HG03135 (cell line): Measurements from ENCODE around the gene POLDIP2.
A peak's percentile ranks its signal among the peaks of the same experiment; 100 is the strongest.

ENCODE experiments used
- ATAC-seq: cut with Tn5 transposase; IDR thresholded peaks from one replicate; pipeline ENCODE4 v1.9.1; 2021; ENCODE audit warnings: mild to moderate bottlenecking, moderate library complexity; ENCODE audit not compliant: unreplicated experiment

Gene POLDIP2

GRCh38 chr17:28338056-28338768 lies 19.1 kb downstream of the POLDIP2 start:
- no peak for ATAC-seq

- no peak for ATAC-seq
Measured at GRCh38 chr17:28335959-28336871, 21.1 kb downstream of the POLDIP2 start.

- peak; percentile 95 for ATAC-seq
Measured at GRCh38 chr17:28335201-28335958, 21.9 kb downstream of the POLDIP2 start, which contains the start of the genes IFT20 and TNFAIP1. IFT20 (minus strand) TSS chr17:28335472; CDS start chr17:28331985, 3,487 bp downstream. TNFAIP1 (plus strand) TSS chr17:28335761; CDS start chr17:28339522, 3,761 bp downstream.

- peak; percentile 10 for ATAC-seq
Measured at GRCh38 chr17:28334666-28335200, 22.6 kb downstream of the POLDIP2 start.

GRCh38 chr17:28334171-28334570 lies 23.2 kb downstream of the POLDIP2 start:
- no peak for ATAC-seq

- ATAC-seq = no peak
Measured at GRCh38 chr17:28333083-28333746, 24.1 kb downstream of the POLDIP2 start.

GRCh38 chr17:28331891-28332420 lies 25.4 kb downstream of the POLDIP2 start:
- no peak for ATAC-seq

GRCh38 chr17:28330671-28331070 lies 26.7 kb downstream of the POLDIP2 start:
- no peak for ATAC-seq

GRCh38 chr17:28328325-28328724 lies 29.0 kb downstream of the POLDIP2 start:
- no peak for ATAC-seq

- ATAC-seq = no peak
Measured at GRCh38 chr17:28327709-28328108, 29.6 kb downstream of the POLDIP2 start.

GRCh38 chr17:28327031-28327607 lies 30.2 kb downstream of the POLDIP2 start:
- ATAC-seq = no peak

GRCh38 chr17:28326114-28326513 lies 31.2 kb downstream of the POLDIP2 start:
- no peak for ATAC-seq

- no peak for ATAC-seq
Measured at GRCh38 chr17:28325211-28325610, 32.1 kb downstream of the POLDIP2 start.

- no peak for ATAC-seq
Measured at GRCh38 chr17:28324781-28325180, 32.5 kb downstream of the POLDIP2 start.

GRCh38 chr17:28324267-28324745 lies 33.0 kb downstream of the POLDIP2 start:
- ATAC-seq = no peak

- ATAC-seq = no peak
Measured at GRCh38 chr17:28320215-28321061, 36.9 kb downstream of the POLDIP2 start.

GRCh38 chr17:28319598-28319935 lies 37.8 kb downstream of the POLDIP2 start:
- ATAC-seq = no peak

- peak; percentile 91 for ATAC-seq
Measured at GRCh38 chr17:28318759-28319597, 38.3 kb downstream of the POLDIP2 start, which contains the start of gene TMEM97. TMEM97 (plus strand) TSS chr17:28319200; CDS start chr17:28319240, 40 bp downstream.
